ENCODE results near the gene IER5L.

The IER5L gene

GRCh38 chr9:129161534-129161837, 16.6 kb downstream of the IER5L start:
- H3K27me3 ChIP-seq, result no peaks in the 10 kb centered on the region
- no peaks in the 10 kb centered on the region for H3K9me3 ChIP-seq
- no peaks in the 10 kb centered on the region for H3K4me1 ChIP-seq
- no peaks in the 10 kb centered on the region for H3K36me3 ChIP-seq
- TF ChIP-seq, protein P1, sequence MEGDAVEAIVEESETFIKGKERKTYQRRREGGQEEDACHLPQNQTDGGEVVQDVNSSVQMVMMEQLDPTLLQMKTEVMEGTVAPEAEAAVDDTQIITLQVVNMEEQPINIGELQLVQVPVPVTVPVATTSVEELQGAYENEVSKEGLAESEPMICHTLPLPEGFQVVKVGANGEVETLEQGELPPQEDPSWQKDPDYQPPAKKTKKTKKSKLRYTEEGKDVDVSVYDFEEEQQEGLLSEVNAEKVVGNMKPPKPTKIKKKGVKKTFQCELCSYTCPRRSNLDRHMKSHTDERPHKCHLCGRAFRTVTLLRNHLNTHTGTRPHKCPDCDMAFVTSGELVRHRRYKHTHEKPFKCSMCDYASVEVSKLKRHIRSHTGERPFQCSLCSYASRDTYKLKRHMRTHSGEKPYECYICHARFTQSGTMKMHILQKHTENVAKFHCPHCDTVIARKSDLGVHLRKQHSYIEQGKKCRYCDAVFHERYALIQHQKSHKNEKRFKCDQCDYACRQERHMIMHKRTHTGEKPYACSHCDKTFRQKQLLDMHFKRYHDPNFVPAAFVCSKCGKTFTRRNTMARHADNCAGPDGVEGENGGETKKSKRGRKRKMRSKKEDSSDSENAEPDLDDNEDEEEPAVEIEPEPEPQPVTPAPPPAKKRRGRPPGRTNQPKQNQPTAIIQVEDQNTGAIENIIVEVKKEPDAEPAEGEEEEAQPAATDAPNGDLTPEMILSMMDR (IDR thresholded peaks at IDR 0.05; ENCODE audit: low read depth, low read length), result no peak
- no peak for DNase-seq
- H3K4me3 ChIP-seq (ENCODE audit: low read depth, low read length), result no peak overlapping the region

- Histone ChIP-seq H3K27me3 (no peaks in the 10 kb centered on the region), H3K36me3 (no peaks in the 10 kb centered on the region), H3K4me1 (no peaks in the 10 kb centered on the region), H3K9me3 (no peaks in the 10 kb centered on the region), H3K4me3 (ENCODE audit: low read depth, low read length) (no peak overlapping the region)
- TF ChIP-seq, protein P1 (IDR thresholded peaks at IDR 0.05; ENCODE audit: low read depth, low read length), result no peak
- no peak for DNase-seq
Observed at GRCh38 chr9:129160712-129161533, 17.1 kb downstream of the IER5L start.

- no peak overlapping the region for H3K4me3 ChIP-seq (ENCODE audit: low read depth, low read length)
- no peaks in the 10 kb centered on the region for H3K27me3 ChIP-seq
- H3K4me1 ChIP-seq, result no peaks in the 10 kb centered on the region
- TF ChIP-seq, protein P1 (IDR thresholded peaks at IDR 0.05; ENCODE audit: low read depth, low read length), result no peak
- H3K9me3 ChIP-seq, result no peaks in the 10 kb centered on the region
- peaks cover 3% of the 10 kb centered on the region; the same call in 1 of the 2 replicates for H3K36me3 ChIP-seq
- no peak for DNase-seq
Observed at GRCh38 chr9:129156163-129156562, 21.9 kb downstream of the IER5L start.

GRCh38 chr9:129154866-129155477, 23.1 kb downstream of the IER5L start:
- no peaks in the 10 kb centered on the region for H3K27me3 ChIP-seq
- TF ChIP-seq, protein P1 (IDR thresholded peaks at IDR 0.05; ENCODE audit: low read depth, low read length), result no peak
- H3K4me3 ChIP-seq (ENCODE audit: low read depth, low read length), result no peak overlapping the region
- H3K4me1 ChIP-seq, result no peaks in the 10 kb centered on the region
- DNase-seq, result no peak
- no peaks in the 10 kb centered on the region for H3K9me3 ChIP-seq
- peaks cover 4% of the 10 kb centered on the region; the same call in 1 of the 2 replicates for H3K36me3 ChIP-seq

DNA sequence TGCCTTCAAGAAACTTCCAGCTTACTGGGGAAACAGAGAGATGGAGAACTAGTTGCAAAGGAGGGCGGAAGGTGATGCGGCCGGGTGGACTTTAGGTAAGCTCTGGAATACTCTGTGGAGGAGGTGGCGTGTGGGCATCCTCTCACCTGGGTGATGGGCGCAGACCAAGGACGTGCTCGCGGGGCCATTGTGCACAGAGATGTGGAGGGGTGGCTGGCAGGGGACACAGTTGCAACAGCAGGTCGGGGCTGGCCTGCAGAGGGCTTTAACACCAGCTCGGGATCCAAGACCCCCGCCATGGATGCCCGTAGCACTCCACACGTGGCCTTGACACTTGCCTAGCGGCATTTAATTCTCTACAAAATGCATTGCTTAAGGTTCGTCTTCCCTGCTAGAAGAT, 26.6 kb downstream of the IER5L start:
- Histone ChIP-seq H3K9me3 (no peaks in the 10 kb centered on the region), H3K27me3 (no peaks in the 10 kb centered on the region), H3K4me3 (ENCODE audit: low read depth, low read length) (no peak overlapping the region), H3K4me1 (no peaks in the 10 kb centered on the region), H3K36me3 (peaks cover 13% of the 10 kb centered on the region)
- TF ChIP-seq, protein P1 (IDR thresholded peaks at IDR 0.05; ENCODE audit: low read depth, low read length), result no peak
- DNase-seq, result no peak

- no peak for DNase-seq
- TF ChIP-seq, protein P1 (IDR thresholded peaks at IDR 0.05; ENCODE audit: low read depth, low read length), result no peak
- Histone ChIP-seq H3K27me3 (no peaks in the 10 kb centered on the region), H3K4me1 (no peaks in the 10 kb centered on the region), H3K36me3 (peaks cover 13% of the 10 kb centered on the region), H3K4me3 (ENCODE audit: low read depth, low read length) (no peak overlapping the region), H3K9me3 (no peaks in the 10 kb centered on the region)
Observed at GRCh38 chr9:129150672-129151211, 27.3 kb downstream of the IER5L start.

Data from BE2C (cell line).